WTC11 (cell line): ENCODE data around the gene CAD. TPM values are rescaled to one million over a fixed set of nuclear protein-coding genes. Genes with fewer than 3 reads are reported as not detected.

Experiments used
- ATAC-seq: fragments of 200-7000 bp; cut with Tn5 transposase; 2 replicates; pipeline ENCODE4 v1.10.0; 2021; ENCODE audit warnings: mild to moderate bottlenecking, moderate library complexity
- CTCF ChIA-PET: fragments of 300-600 bp; sonication (Branson Sonifier 250); formaldehyde crosslinking; loops from one replicate; lab custom pipeline; 2021; ENCODE audit warnings: antibody characterized with exemption; lab: Charles Lee
- POLR2A ChIA-PET: fragments of 350-600 bp; sonication (Branson Sonifier 250); formaldehyde crosslinking; loops from one replicate; lab custom pipeline; 2021; ENCODE audit warnings: antibody characterized with exemption; lab: Charles Lee
- DNase-seq: peaks from one replicate; pipeline ENCODE4 v3.0.0; 2021; ENCODE audit warnings: low spot score
- H3K27ac Mint-ChIP-seq: 2 replicates; pipeline ENCODE4 v1.8.0; 2021; ENCODE audit warnings: mixed read lengths
- H3K27me3 Mint-ChIP-seq: 2 replicates; pipeline ENCODE4 v1.8.0; 2021; ENCODE audit warnings: low read depth, mild to moderate bottlenecking, moderate library complexity, mixed read lengths
- H3K36me3 Mint-ChIP-seq: 2 replicates; pipeline ENCODE4 v1.8.0; 2021; ENCODE audit warnings: mixed read lengths
- H3K4me1 Mint-ChIP-seq: 2 replicates; pipeline ENCODE4 v1.8.0; 2022; ENCODE audit warnings: mixed read lengths
- H3K4me3 Mint-ChIP-seq: 2 replicates; pipeline ENCODE4 v1.8.0; 2021; ENCODE audit warnings: mild to moderate bottlenecking, moderate library complexity, mixed read lengths
- H3K9me3 Mint-ChIP-seq: 2 replicates; pipeline ENCODE4 v1.8.0; 2021; ENCODE audit warnings: mixed read lengths
- ATF1 ChIP-seq: sonication (generic); formaldehyde crosslinking; IDR thresholded peaks from 2 replicates; pipeline ENCODE4 v1.8.1; 2023; ENCODE audit warnings: mild to moderate bottlenecking, moderate library complexity, missing genetic modification reagents
- ATF2 ChIP-seq: sonication (generic); formaldehyde crosslinking; IDR thresholded peaks from 2 replicates; pipeline ENCODE4 v1.8.1; 2022; ENCODE audit warnings: low read depth, missing genetic modification reagents, borderline replicate concordance
- FOXJ3 ChIP-seq: sonication (generic); formaldehyde crosslinking; IDR thresholded peaks from 2 replicates; pipeline ENCODE4 v1.9.0; 2021; ENCODE audit warnings: missing genetic modification reagents, mild to moderate bottlenecking, borderline replicate concordance
- FOXP4 ChIP-seq: sonication (generic); formaldehyde crosslinking; IDR thresholded peaks from 2 replicates; pipeline ENCODE4 v1.8.0; 2022; ENCODE audit warnings: mild to moderate bottlenecking, missing genetic modification reagents
- GABPB1 ChIP-seq: sonication (generic); formaldehyde crosslinking; IDR thresholded peaks from 2 replicates; pipeline ENCODE4 v1.8.1; 2023; ENCODE audit warnings: mild to moderate bottlenecking, missing genetic modification reagents
- GRHL2 ChIP-seq: fragments of 250-450 bp; sonication (Bioruptor Pico); IDR thresholded peaks from 2 replicates; pipeline ENCODE4 v1.8.0; 2022; ENCODE audit warnings: mild to moderate bottlenecking, moderate library complexity; ENCODE audit not compliant: insufficient replicate concordance, severe bottlenecking
- KAT7 ChIP-seq: sonication (generic); formaldehyde crosslinking; IDR thresholded peaks from 2 replicates; pipeline ENCODE4 v1.8.1; 2023; ENCODE audit warnings: missing genetic modification reagents, mild to moderate bottlenecking, borderline replicate concordance
- MAX ChIP-seq: sonication (generic); formaldehyde crosslinking; IDR thresholded peaks from 2 replicates; pipeline ENCODE4 v1.8.0; 2022; ENCODE audit warnings: mild to moderate bottlenecking, missing genetic modification reagents
- MXD4 ChIP-seq: fragments of 250-450 bp; sonication (Bioruptor Pico); IDR thresholded peaks from 2 replicates; pipeline ENCODE4 v1.8.0; 2021; ENCODE audit warnings: mild to moderate bottlenecking, moderate library complexity, borderline replicate concordance
- NR1H2 ChIP-seq: sonication (generic); formaldehyde crosslinking; IDR thresholded peaks from 2 replicates; pipeline ENCODE4 v1.9.0; 2021; ENCODE audit warnings: mild to moderate bottlenecking, moderate library complexity, missing genetic modification reagents
- NR2C2 ChIP-seq: sonication (generic); formaldehyde crosslinking; IDR thresholded peaks from 2 replicates; pipeline ENCODE4 v1.8.0; 2022; ENCODE audit warnings: mild to moderate bottlenecking, missing genetic modification reagents
- NR3C1 ChIP-seq: sonication (generic); formaldehyde crosslinking; conservative IDR thresholded peaks from 2 replicates; pipeline ENCODE4 v1.8.1; 2023; ENCODE audit warnings: low read depth, mild to moderate bottlenecking, missing genetic modification reagents
- SMAD4 ChIP-seq: sonication (generic); formaldehyde crosslinking; IDR thresholded peaks from 2 replicates; pipeline ENCODE4 v1.8.0; 2022; ENCODE audit warnings: mild to moderate bottlenecking, missing genetic modification reagents
- SOX15 ChIP-seq: fragments of 250-450 bp; sonication (Bioruptor Pico); IDR thresholded peaks from 2 replicates; pipeline ENCODE4 v1.9.0; 2021; ENCODE audit warnings: mild to moderate bottlenecking
- TEAD4 ChIP-seq: sonication (generic); formaldehyde crosslinking; IDR thresholded peaks from 2 replicates; pipeline ENCODE4 v1.8.0; 2022; ENCODE audit warnings: mild to moderate bottlenecking, missing genetic modification reagents
- TP53 ChIP-seq: sonication (generic); formaldehyde crosslinking; IDR thresholded peaks from 2 replicates; pipeline ENCODE4 v1.8.1; 2023; ENCODE audit warnings: mild to moderate bottlenecking, missing genetic modification reagents
- USF1 ChIP-seq: sonication (generic); formaldehyde crosslinking; IDR thresholded peaks from 2 replicates; pipeline ENCODE4 v1.8.0; 2022; ENCODE audit warnings: mild to moderate bottlenecking, missing genetic modification reagents
- USF2 ChIP-seq: sonication (generic); formaldehyde crosslinking; IDR thresholded peaks from 2 replicates; pipeline ENCODE4 v1.8.1; 2023; ENCODE audit warnings: mild to moderate bottlenecking, missing genetic modification reagents, moderate library complexity
- ZBTB21 ChIP-seq: sonication (generic); formaldehyde crosslinking; IDR thresholded peaks from 2 replicates; pipeline ENCODE4 v1.8.1; 2023; ENCODE audit warnings: mild to moderate bottlenecking, missing genetic modification reagents, borderline replicate concordance
- ZNF232 ChIP-seq: sonication (generic); formaldehyde crosslinking; IDR thresholded peaks from 2 replicates; pipeline ENCODE4 v1.8.0; 2022; ENCODE audit warnings: mild to moderate bottlenecking, missing genetic modification reagents
- ZNF423 ChIP-seq: fragments of 250-450 bp; sonication (Bioruptor Pico); IDR thresholded peaks from 2 replicates; pipeline ENCODE4 v2.1.2; 2022; ENCODE audit warnings: mild to moderate bottlenecking, moderate library complexity
- total RNA-seq: library from RNA; stranded (reverse); gene quantifications from 3 replicates; pipeline ENCODE4 v1.2.3, GENCODE V29; 2021
- TF ChIP-seq, protein P1 (sequence below): sonication (generic); formaldehyde crosslinking; IDR thresholded peaks from 2 replicates; pipeline ENCODE4 v1.8.0; 2023; ENCODE audit warnings: missing genetic modification reagents
- TF ChIP-seq, protein P2 (sequence below): sonication (generic); formaldehyde crosslinking; IDR thresholded peaks from 2 replicates; pipeline ENCODE4 v1.8.1; 2022; ENCODE audit warnings: missing genetic modification reagents, borderline replicate concordance
- TF ChIP-seq, protein P3 (sequence below): sonication (generic); formaldehyde crosslinking; conservative IDR thresholded peaks from 2 replicates; pipeline ENCODE4 v1.8.1; 2022; ENCODE audit warnings: mild to moderate bottlenecking, missing genetic modification reagents

The CAD gene
- total RNA-seq, 1 experiment from 2014 or later, result 178 TPM

- CTCF ChIA-PET, result interaction anchor here (0.5 to 5.5 kb wide), 12 partner anchors 12 to 118 kb away, joined by 3 to 106 read pairs (median 8); partner anchors contain the start of genes EIF2B4, SLC30A3 and TRIM54
- Mint-ChIP-seq H3K4me3 (no peak overlapping the region), H3K27me3 (peaks cover 7% of the 10 kb centered on the region), H3K27ac (no peak overlapping the region), H3K9me3 (no peaks in the 10 kb centered on the region), H3K36me3 (no peaks in the 10 kb centered on the region), H3K4me1 (peaks cover 18% of the 10 kb centered on the region)
- POLR2A ChIA-PET, result no interaction called here
- no peak for DNase-seq
- TF ChIP-seq KAT7 (CRISPR knock-in tag), result no peak
- no peak for TF ChIP-seq ZBTB21 (CRISPR knock-in tag)
- TF ChIP-seq MXD4, result no peak
- TF ChIP-seq ZNF232 (CRISPR knock-in tag), result no peak
- TF ChIP-seq MAX (CRISPR knock-in tag), result no peak
- no peak for TF ChIP-seq FOXP4 (CRISPR knock-in tag)
- TF ChIP-seq, protein P1, sequence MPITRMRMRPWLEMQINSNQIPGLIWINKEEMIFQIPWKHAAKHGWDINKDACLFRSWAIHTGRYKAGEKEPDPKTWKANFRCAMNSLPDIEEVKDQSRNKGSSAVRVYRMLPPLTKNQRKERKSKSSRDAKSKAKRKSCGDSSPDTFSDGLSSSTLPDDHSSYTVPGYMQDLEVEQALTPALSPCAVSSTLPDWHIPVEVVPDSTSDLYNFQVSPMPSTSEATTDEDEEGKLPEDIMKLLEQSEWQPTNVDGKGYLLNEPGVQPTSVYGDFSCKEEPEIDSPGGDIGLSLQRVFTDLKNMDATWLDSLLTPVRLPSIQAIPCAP, result no peak
- TF ChIP-seq ZNF423, result no peak
- TF ChIP-seq TP53 (CRISPR knock-in tag), result no peak
- no peak for TF ChIP-seq NR3C1 (CRISPR knock-in tag)
- ATAC-seq, result no peak
Measured at GRCh38 chr2:27251766-27252165, 34.6 kb downstream of the CAD start.

- peaks cover 18% of the 10 kb centered on the region for H3K4me1 Mint-ChIP-seq
- peaks cover 19% of the 10 kb centered on the region for H3K27me3 Mint-ChIP-seq
- DNase-seq (no peak), ATAC-seq (no peak)
- H3K9me3 Mint-ChIP-seq, result no peaks in the 10 kb centered on the region
- no peak overlapping the region for H3K4me3 Mint-ChIP-seq
- POLR2A ChIA-PET, result no interaction called here
- H3K36me3 Mint-ChIP-seq, result no peaks in the 10 kb centered on the region
- H3K27ac Mint-ChIP-seq, result no peak overlapping the region
- CTCF ChIA-PET, result interaction anchor here (0.9 to 1.6 kb wide), 2 partner anchors 46 to 48 kb away, joined by 3 to 7 read pairs; no protein-coding TSS in a partner anchor
- TF ChIP-seq SMAD4 (CRISPR knock-in tag), result no peak
- TF ChIP-seq ATF1, result no peak
- TF ChIP-seq ZNF423, result no peak
- no peak for TF ChIP-seq USF2 (CRISPR knock-in tag)
- TF ChIP-seq NR1H2 (CRISPR knock-in tag), result no peak
- TF ChIP-seq, protein P2, sequence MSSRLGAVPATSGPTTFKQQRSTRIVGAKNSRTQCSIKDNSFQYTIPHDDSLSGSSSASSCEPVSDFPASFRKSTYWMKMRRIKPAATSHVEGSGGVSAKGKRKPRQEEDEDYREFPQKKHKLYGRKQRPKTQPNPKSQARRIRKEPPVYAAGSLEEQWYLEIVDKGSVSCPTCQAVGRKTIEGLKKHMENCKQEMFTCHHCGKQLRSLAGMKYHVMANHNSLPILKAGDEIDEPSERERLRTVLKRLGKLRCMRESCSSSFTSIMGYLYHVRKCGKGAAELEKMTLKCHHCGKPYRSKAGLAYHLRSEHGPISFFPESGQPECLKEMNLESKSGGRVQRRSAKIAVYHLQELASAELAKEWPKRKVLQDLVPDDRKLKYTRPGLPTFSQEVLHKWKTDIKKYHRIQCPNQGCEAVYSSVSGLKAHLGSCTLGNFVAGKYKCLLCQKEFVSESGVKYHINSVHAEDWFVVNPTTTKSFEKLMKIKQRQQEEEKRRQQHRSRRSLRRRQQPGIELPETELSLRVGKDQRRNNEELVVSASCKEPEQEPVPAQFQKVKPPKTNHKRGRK (CRISPR knock-in tag), result no peak
- TF ChIP-seq GRHL2 (CRISPR knock-in tag), result no peak
- TF ChIP-seq USF1 (CRISPR knock-in tag), result no peak
- TF ChIP-seq FOXJ3, result no peak
- no peak for TF ChIP-seq TEAD4 (CRISPR knock-in tag)
- TF ChIP-seq, protein P3, sequence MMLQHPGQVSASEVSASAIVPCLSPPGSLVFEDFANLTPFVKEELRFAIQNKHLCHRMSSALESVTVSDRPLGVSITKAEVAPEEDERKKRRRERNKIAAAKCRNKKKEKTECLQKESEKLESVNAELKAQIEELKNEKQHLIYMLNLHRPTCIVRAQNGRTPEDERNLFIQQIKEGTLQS, result no peak
- TF ChIP-seq NR2C2 (CRISPR knock-in tag), result no peak
- TF ChIP-seq GABPB1, result no peak
- TF ChIP-seq SOX15 (CRISPR knock-in tag), result no peak
- TF ChIP-seq ATF2 (CRISPR knock-in tag), result no peak
Measured at GRCh38 chr2:27255187-27255586, 38.0 kb downstream of the CAD start.
